Liver (tissue), 10 donors: ENCODE measurements around the gene SYNE4. TPM values are rescaled to one million over a fixed set of nuclear protein-coding genes. Genes with fewer than 3 reads are reported as not detected.

Source experiments
- DNase-seq: peaks from one replicate; pipeline ENCODE4 v3.0.0-alpha.2; 2017; ENCODE audit warnings: low spot score
- H3K27ac ChIP-seq, 2 donors: one replicate each; pipeline ENCODE4 v1.7.0; 2013; ENCODE audit warnings: inconsistent platforms in 2 of 2, low read length in 2 of 2, control low read depth in 1 of 2, low read depth in 1 of 2, mild to moderate bottlenecking in 1 of 2
- H3K27me3 ChIP-seq, 4 donors: one replicate each; pipeline versions ENCODE4 v1.6.1 to v1.7.0; 2013; ENCODE audit warnings: low read length in 3 of 4, inconsistent platforms in 1 of 4, mild to moderate bottlenecking in 1 of 4, moderate library complexity in 1 of 4; ENCODE audit not compliant: control insufficient read depth in 4 of 4, insufficient read depth in 4 of 4
- H3K36me3 ChIP-seq, 4 donors: one replicate each; pipeline versions ENCODE4 v1.6.1 to v1.7.0; 2013; ENCODE audit warnings: low read length in 3 of 4, mild to moderate bottlenecking in 3 of 4, low read depth in 1 of 4, moderate library complexity in 1 of 4; ENCODE audit not compliant: control insufficient read depth in 4 of 4, insufficient read depth in 3 of 4
- H3K4me1 ChIP-seq, 4 donors: one replicate each; pipeline versions ENCODE4 v1.6.1 to v1.7.0; 2013; ENCODE audit warnings: low read length in 3 of 4, mild to moderate bottlenecking in 3 of 4, moderate library complexity in 1 of 4; ENCODE audit not compliant: control insufficient read depth in 4 of 4, insufficient read depth in 4 of 4
- H3K4me3 ChIP-seq, 3 donors: one replicate each; pipeline versions ENCODE4 v1.6.1 to v1.7.0; 2013; ENCODE audit warnings: low read length in 3 of 3, control low read depth in 1 of 3, low read depth in 1 of 3, mild to moderate bottlenecking in 1 of 3
- H3K9ac ChIP-seq, 2 donors: one replicate each; pipeline ENCODE4 v1.7.0; 2013; ENCODE audit warnings: low read length in 2 of 2, mild to moderate bottlenecking in 2 of 2, moderate library complexity in 2 of 2, control low read depth in 1 of 2, low read depth in 1 of 2
- H3K9me3 ChIP-seq, 4 donors: one replicate each; pipeline versions ENCODE4 v1.6.1 to v1.7.0; 2013; ENCODE audit warnings: low read length in 3 of 4; ENCODE audit not compliant: control insufficient read depth in 4 of 4
- CTCF ChIP-seq: fragments of 150-350 bp; IDR thresholded peaks from 2 replicates; pipeline ENCODE4 v1.5.1; 2017; ENCODE audit warnings: improper control_type of control experiment, low read depth, low read length; ENCODE audit not compliant: missing input control
- EGR1 ChIP-seq, 2 donors: IDR thresholded peaks; 2 replicates each; pipeline ENCODE4 v1.6.1; 2016 to 2018; ENCODE audit warnings: antibody characterized with exemption in 2 of 2, low read depth in 2 of 2
- FOXA1 ChIP-seq: IDR thresholded peaks from 2 replicates; pipeline ENCODE4 v1.6.1; 2016; ENCODE audit warnings: antibody characterized with exemption
- FOXA2 ChIP-seq: IDR thresholded peaks from 2 replicates; pipeline ENCODE4 v1.6.1; 2016; ENCODE audit warnings: antibody characterized with exemption
- GABPA ChIP-seq, 2 donors: IDR thresholded peaks in 1 of 2; conservative IDR thresholded peaks in 1 of 2; 2 replicates each; pipeline ENCODE4 v1.6.1; 2016; ENCODE audit warnings: antibody characterized with exemption in 2 of 2, mild to moderate bottlenecking in 1 of 2, moderate library complexity in 1 of 2
- HNF4A ChIP-seq, 2 donors: conservative IDR thresholded peaks; 2 replicates each; pipeline ENCODE4 v1.6.1; 2016; ENCODE audit warnings: antibody characterized with exemption in 2 of 2, mild to moderate bottlenecking in 2 of 2
- HNF4G ChIP-seq: IDR thresholded peaks from 2 replicates; pipeline ENCODE4 v1.6.1; 2016; ENCODE audit warnings: antibody characterized with exemption
- JUND ChIP-seq, 2 donors: IDR thresholded peaks; 2 replicates each; pipeline ENCODE4 v1.6.1; 2016; ENCODE audit warnings: antibody characterized with exemption in 2 of 2
- MAX ChIP-seq: IDR thresholded peaks from 2 replicates; pipeline ENCODE4 v1.6.1; 2016; ENCODE audit warnings: antibody characterized with exemption
- NR2F2 ChIP-seq: IDR thresholded peaks from 2 replicates; pipeline ENCODE4 v1.6.1; 2016; ENCODE audit warnings: antibody characterized with exemption
- RAD21 ChIP-seq, 2 donors: IDR thresholded peaks; 2 replicates each; pipeline ENCODE4 v1.6.1; 2016; ENCODE audit warnings: antibody characterized with exemption in 2 of 2, mild to moderate bottlenecking in 2 of 2
- REST ChIP-seq: IDR thresholded peaks from 2 replicates; pipeline ENCODE4 v1.6.1; 2016; ENCODE audit warnings: antibody characterized with exemption, mild to moderate bottlenecking
- RXRA ChIP-seq, 2 donors: IDR thresholded peaks; 2 replicates each; pipeline ENCODE4 v1.6.1; 2017 to 2018; ENCODE audit warnings: antibody characterized with exemption in 2 of 2, mild to moderate bottlenecking in 1 of 2
- SP1 ChIP-seq: IDR thresholded peaks from 2 replicates; pipeline ENCODE4 v1.6.1; 2018; ENCODE audit warnings: antibody characterized with exemption, mild to moderate bottlenecking
- TAF1 ChIP-seq: conservative IDR thresholded peaks from 2 replicates; pipeline ENCODE4 v1.6.1; 2016; ENCODE audit warnings: antibody characterized with exemption, mild to moderate bottlenecking
- YY1 ChIP-seq: IDR thresholded peaks from 2 replicates; pipeline ENCODE4 v1.6.1; 2016; ENCODE audit warnings: antibody characterized with exemption, mild to moderate bottlenecking
- WGBS: extraction: QIAGEN DNeasy Blood & Tissue Kit; methylation state at CpG from one replicate; pipeline ENCODE4 v1.1.7; 2013; 5-methylcytosine and 5-hydroxymethylcytosine counted together
- polyA plus RNA-seq, 2 donors: library from polyadenylated mRNA; stranded (reverse) in 1 of 2; unstranded in 1 of 2; fragments of 200-250 nt in 1 of 2; fragments of >200 nt in 1 of 2; fragmentation: Nextera tagmentation in 1 of 2; extraction: Ambion mirVana in 1 of 2; gene quantifications; one replicate each; pipeline versions ENCODE4 v1.2.1 to v1.2.3, GENCODE V29; 2013 to 2015
- small RNA-seq: library from RNA; depleted of rRNA; stranded (forward); fragments of <200 nt; gene quantifications from one replicate; pipeline ENCODE3, GENCODE V24; 2014
- total RNA-seq, 2 donors: library from RNA; depleted of rRNA; stranded (reverse); fragments of >200 nt; gene quantifications; one replicate each; pipeline ENCODE4 v1.2.3, GENCODE V29; 2014
- TF ChIP-seq, protein P1 (sequence below): IDR thresholded peaks from 2 replicates; pipeline ENCODE4 v1.6.1; 2016; ENCODE audit warnings: antibody characterized with exemption
- TF ChIP-seq, protein P2 (sequence below): IDR thresholded peaks from 2 replicates; pipeline ENCODE4 v1.6.1; 2016; ENCODE audit warnings: antibody characterized with exemption
- donor health status: healthy.
- donor health status: healthy.
- donor health status: healthy.
- donor health status: healthy.
- donor health status: healthy.

Gene SYNE4
- total and polyA plus RNA-seq, 4 donors = 1.8 to 5.7 (median 4.3) TPM

GRCh38 chr19:35955881-35956634 is 52.6 kb downstream of the SYNE4 start:
- no peaks in the 10 kb centered on the region for H3K36me3 ChIP-seq
- no peak for DNase-seq
- peaks cover 0 to 6% (median 2%) of the 10 kb centered on the region in 4 donors for H3K27me3 ChIP-seq
- H3K9me3 ChIP-seq = no peaks in the 10 kb centered on the region
- H3K4me3 ChIP-seq = no peak overlapping the region
- TF ChIP-seq JUND (IDR thresholded peaks at IDR 0.05) (no peak), HNF4A (conservative IDR thresholded peaks at IDR 0.05) (no peak), FOXA2 (no peak), FOXA1 (no peak), EGR1 (IDR thresholded peaks at IDR 0.05; ENCODE audit: low read depth in 2 of 2) (no peak), YY1 (no peak), RAD21 (IDR thresholded peaks at IDR 0.05) (no peak), TAF1 (no peak), HNF4G (no peak), RXRA (IDR thresholded peaks at IDR 0.05) (no peak), GABPA (IDR thresholded peaks at IDR 0.05 in 1 of 2, conservative IDR thresholded peaks at IDR 0.05 in 1 of 2) (no peak), NR2F2 (no peak), SP1 (no peak), CTCF (no peak), REST (no peak), MAX (no peak)
- TF ChIP-seq, protein P1, sequence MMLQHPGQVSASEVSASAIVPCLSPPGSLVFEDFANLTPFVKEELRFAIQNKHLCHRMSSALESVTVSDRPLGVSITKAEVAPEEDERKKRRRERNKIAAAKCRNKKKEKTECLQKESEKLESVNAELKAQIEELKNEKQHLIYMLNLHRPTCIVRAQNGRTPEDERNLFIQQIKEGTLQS = no peak
- TF ChIP-seq, protein P2, sequence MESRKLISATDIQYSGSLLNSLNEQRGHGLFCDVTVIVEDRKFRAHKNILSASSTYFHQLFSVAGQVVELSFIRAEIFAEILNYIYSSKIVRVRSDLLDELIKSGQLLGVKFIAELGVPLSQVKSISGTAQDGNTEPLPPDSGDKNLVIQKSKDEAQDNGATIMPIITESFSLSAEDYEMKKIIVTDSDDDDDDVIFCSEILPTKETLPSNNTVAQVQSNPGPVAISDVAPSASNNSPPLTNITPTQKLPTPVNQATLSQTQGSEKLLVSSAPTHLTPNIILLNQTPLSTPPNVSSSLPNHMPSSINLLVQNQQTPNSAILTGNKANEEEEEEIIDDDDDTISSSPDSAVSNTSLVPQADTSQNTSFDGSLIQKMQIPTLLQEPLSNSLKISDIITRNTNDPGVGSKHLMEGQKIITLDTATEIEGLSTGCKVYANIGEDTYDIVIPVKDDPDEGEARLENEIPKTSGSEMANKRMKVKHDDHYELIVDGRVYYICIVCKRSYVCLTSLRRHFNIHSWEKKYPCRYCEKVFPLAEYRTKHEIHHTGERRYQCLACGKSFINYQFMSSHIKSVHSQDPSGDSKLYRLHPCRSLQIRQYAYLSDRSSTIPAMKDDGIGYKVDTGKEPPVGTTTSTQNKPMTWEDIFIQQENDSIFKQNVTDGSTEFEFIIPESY = no peak
- WGBS = 70% methylated on average over 6 of the region's 6 CpGs
- H3K4me1 ChIP-seq = peaks cover 0 to 6% (median 3%) of the 10 kb centered on the region in 4 donors
- no peak overlapping the region for H3K9ac ChIP-seq
- no peak overlapping the region for H3K27ac ChIP-seq

Small RNA genes within 50 kb of the gene (small RNA-seq; reads per million reads assigned to genes)
- gene AF038458.1 = not detected

Other genes starting within 250 kb of the SYNE4 start
- 10 to 100 TPM in 1 of 2 donors, 1 to 10 TPM in 1; 2.0 to 10.1 TPM for gene ARHGAP33, start 233.2 kb downstream of the SYNE4 start, total RNA-seq
- 1 to 10 TPM in 1 of 2 donors, under 1 TPM in 1; 0.85 to 1.6 TPM for gene ARHGAP33, start 233.2 kb downstream of the SYNE4 start, polyA plus RNA-seq
- gene PRODH2, start 196.0 kb downstream of the SYNE4 start, total RNA-seq = 100 to 1,000 TPM in 1 of 2 donors, 10 to 100 TPM in 1; 56.4 to 116 TPM
- 100 to 1,000 TPM; 112 to 156 TPM for gene PRODH2, start 196.0 kb downstream of the SYNE4 start, polyA plus RNA-seq
- under 1 TPM in 1 of 2 donors, not detected in 1; under 0.01 TPM for gene NPHS1, start 156.3 kb downstream of the SYNE4 start, total RNA-seq
- not detected for gene NPHS1, start 156.3 kb downstream of the SYNE4 start, polyA plus RNA-seq
- not detected for gene KIRREL2, start 151.9 kb downstream of the SYNE4 start, total RNA-seq
- gene KIRREL2, start 151.9 kb downstream of the SYNE4 start, polyA plus RNA-seq = not detected
- gene APLP1, start 140.2 kb downstream of the SYNE4 start, total RNA-seq = under 1 TPM in 1 of 2 donors, not detected in 1; 0.08 TPM
- under 1 TPM; 0.16 to 0.51 TPM for gene APLP1, start 140.2 kb downstream of the SYNE4 start, polyA plus RNA-seq
- gene NFKBID, start 108.3 kb downstream of the SYNE4 start, total RNA-seq = 1 to 10 TPM; 1.3 to 2.4 TPM
- 1 to 10 TPM in 1 of 2 donors, under 1 TPM in 1; 0.66 to 1.2 TPM for gene NFKBID, start 108.3 kb downstream of the SYNE4 start, polyA plus RNA-seq
- 1 to 10 TPM; 2.0 to 3.1 TPM for gene HCST, start 106.3 kb downstream of the SYNE4 start, total RNA-seq
- gene HCST, start 106.3 kb downstream of the SYNE4 start, polyA plus RNA-seq = 10 to 100 TPM in 1 of 2 donors, 1 to 10 TPM in 1; 4.6 to 13.3 TPM
- gene TYROBP, start 100.5 kb downstream of the SYNE4 start, total RNA-seq = 10 to 100 TPM; 26.8 to 37.6 TPM
- gene TYROBP, start 100.5 kb downstream of the SYNE4 start, polyA plus RNA-seq = 10 to 100 TPM; 43.8 to 89.6 TPM
- gene LRFN3, start 72.4 kb downstream of the SYNE4 start, total RNA-seq = 1 to 10 TPM in 1 of 2 donors, under 1 TPM in 1; 0.89 to 1.9 TPM
- gene LRFN3, start 72.4 kb downstream of the SYNE4 start, polyA plus RNA-seq = 1 to 10 TPM; 2.2 to 8.4 TPM
- 10 to 100 TPM in 1 of 2 donors, 1 to 10 TPM in 1; 8.4 to 28.4 TPM for gene SDHAF1, start 13.6 kb downstream of the SYNE4 start, total RNA-seq
- gene SDHAF1, start 13.6 kb downstream of the SYNE4 start, polyA plus RNA-seq = 10 to 100 TPM; 16.0 to 21.7 TPM
- 1 to 10 TPM; 6.3 to 8.3 TPM for gene ALKBH6, start 5.4 kb upstream of the SYNE4 start, total RNA-seq
- gene ALKBH6, start 5.4 kb upstream of the SYNE4 start, polyA plus RNA-seq = 10 to 100 TPM in 1 of 2 donors, 1 to 10 TPM in 1; 9.3 to 11.8 TPM
- gene CLIP3, start 24.1 kb upstream of the SYNE4 start, total RNA-seq = 1 to 10 TPM in 1 of 2 donors, under 1 TPM in 1; 0.59 to 1.5 TPM
- under 1 TPM; 0.78 to 0.82 TPM for gene CLIP3, start 24.1 kb upstream of the SYNE4 start, polyA plus RNA-seq
- gene THAP8, start 45.5 kb upstream of the SYNE4 start, total RNA-seq = 1 to 10 TPM; 1.8 to 2.3 TPM
- gene THAP8, start 45.5 kb upstream of the SYNE4 start, polyA plus RNA-seq = 1 to 10 TPM; 4.2 to 4.4 TPM
- 1 to 10 TPM in 1 of 2 donors, under 1 TPM in 1; 0.59 to 6.6 TPM for gene WDR62, start 46.1 kb upstream of the SYNE4 start, total RNA-seq
- under 1 TPM; 0.26 to 0.83 TPM for gene WDR62, start 46.1 kb upstream of the SYNE4 start, polyA plus RNA-seq
- not detected for gene OVOL3, start 102.3 kb upstream of the SYNE4 start, total RNA-seq
- gene OVOL3, start 102.3 kb upstream of the SYNE4 start, polyA plus RNA-seq = not detected
- 10 to 100 TPM; 11.4 to 82.1 TPM for gene POLR2I, start 106.1 kb upstream of the SYNE4 start, total RNA-seq
- gene POLR2I, start 106.1 kb upstream of the SYNE4 start, polyA plus RNA-seq = 100 to 1,000 TPM in 1 of 2 donors, 10 to 100 TPM in 1; 40.2 to 110 TPM
- 10 to 100 TPM; 29.8 to 43.2 TPM for gene TBCB, start 106.7 kb upstream of the SYNE4 start, total RNA-seq
- 10 to 100 TPM; 36.4 to 61.3 TPM for gene TBCB, start 106.7 kb upstream of the SYNE4 start, polyA plus RNA-seq
- 100 to 1,000 TPM in 1 of 2 donors, 10 to 100 TPM in 1; 79.5 to 119 TPM for gene CAPNS1, start 131.3 kb upstream of the SYNE4 start, total RNA-seq
- gene CAPNS1, start 131.3 kb upstream of the SYNE4 start, polyA plus RNA-seq = 100 to 1,000 TPM in 1 of 2 donors, 10 to 100 TPM in 1; 87.2 to 280 TPM
- gene COX7A1, start 143.6 kb upstream of the SYNE4 start, total RNA-seq = under 1 TPM; 0.17 to 0.33 TPM
- gene COX7A1, start 143.6 kb upstream of the SYNE4 start, polyA plus RNA-seq = 10 to 100 TPM in 1 of 2 donors, 1 to 10 TPM in 1; 2.3 to 11.4 TPM
- gene ZNF565, start 205.9 kb upstream of the SYNE4 start, total RNA-seq = 1 to 10 TPM; 2.3 to 4.9 TPM
- gene ZNF565, start 205.9 kb upstream of the SYNE4 start, polyA plus RNA-seq = 1 to 10 TPM in 1 of 2 donors, under 1 TPM in 1; 0.95 to 2.2 TPM
- gene ZNF146, start 206.3 kb upstream of the SYNE4 start, total RNA-seq = 10 to 100 TPM; 29.2 to 48.6 TPM
- gene ZNF146, start 206.3 kb upstream of the SYNE4 start, polyA plus RNA-seq = 10 to 100 TPM; 16.6 to 19.0 TPM